H9 (cell line): ENCODE data around the gene ZNF644. TPM values are rescaled to one million over a fixed set of nuclear protein-coding genes. Genes with fewer than 3 reads are reported as not detected.

Experiments used
- DNase-seq: peaks from one replicate; pipeline ENCODE4 v3.0.0-alpha.2; 2017
- H2AFZ ChIP-seq: one replicate; pipeline ENCODE4 v1.6.1; 2013; ENCODE audit warnings: mild to moderate bottlenecking, low read length, control low read depth, moderate library complexity
- H2AK5ac ChIP-seq: 2 replicates; pipeline ENCODE4 v1.6.1; 2013; ENCODE audit warnings: low read length, control low read depth, mixed read lengths; ENCODE audit not compliant: insufficient read length
- H2BK120ac ChIP-seq: one replicate; pipeline ENCODE4 v1.6.1; 2013; ENCODE audit warnings: low read depth, mild to moderate bottlenecking, low read length, control low read depth, inconsistent platforms; ENCODE audit not compliant: poor library complexity, severe bottlenecking
- H2BK12ac ChIP-seq: 2 replicates; pipeline ENCODE4 v1.6.1; 2013; ENCODE audit warnings: low read length, control low read depth, mixed read lengths, low read depth; ENCODE audit not compliant: insufficient read length
- H2BK15ac ChIP-seq: 2 replicates; pipeline ENCODE4 v1.6.1; 2013; ENCODE audit warnings: low read depth, low read length, control low read depth
- H2BK20ac ChIP-seq: one replicate; pipeline ENCODE4 v1.6.1; 2013; ENCODE audit warnings: low read depth, mild to moderate bottlenecking, low read length, control low read depth, inconsistent platforms; ENCODE audit not compliant: poor library complexity, severe bottlenecking
- H2BK5ac ChIP-seq: 2 replicates; pipeline ENCODE4 v1.6.1; 2013; ENCODE audit warnings: low read length, control low read depth, mixed read lengths; ENCODE audit not compliant: insufficient read length
- H3K14ac ChIP-seq: 2 replicates; pipeline ENCODE4 v1.6.1; 2013; ENCODE audit warnings: low read length, control low read depth; ENCODE audit not compliant: insufficient read depth
- H3K18ac ChIP-seq: 2 replicates; pipeline ENCODE4 v1.6.1; 2013; ENCODE audit warnings: low read depth, mild to moderate bottlenecking, mixed read lengths, low read length, control low read depth; ENCODE audit not compliant: insufficient read length
- H3K23ac ChIP-seq: 2 replicates; pipeline ENCODE4 v1.6.1; 2013; ENCODE audit warnings: low read length, control low read depth, mixed read lengths, low read depth; ENCODE audit not compliant: insufficient read length
- H3K23me2 ChIP-seq: 2 replicates; pipeline ENCODE4 v1.6.1; 2013; ENCODE audit warnings: low read depth, mild to moderate bottlenecking, mixed read lengths, low read length, control low read depth; ENCODE audit not compliant: insufficient read length, poor library complexity, severe bottlenecking
- H3K27ac ChIP-seq: 2 replicates; pipeline ENCODE4 v1.5.1; 2013; ENCODE audit warnings: low read length, control low read depth, mixed read lengths, low read depth; ENCODE audit not compliant: insufficient read length
- H3K27me3 ChIP-seq: 2 replicates; pipeline ENCODE4 v1.6.1; 2013; ENCODE audit warnings: low read length, control low read depth, inconsistent platforms; ENCODE audit not compliant: insufficient read depth
- H3K4ac ChIP-seq: 2 replicates; pipeline ENCODE4 v1.6.1; 2013; ENCODE audit warnings: low read depth, mild to moderate bottlenecking, control low read depth, inconsistent platforms, low read length, moderate library complexity
- H3K4me1 ChIP-seq: 2 replicates; pipeline ENCODE4 v1.6.1; 2013; ENCODE audit warnings: low read length, control low read depth, inconsistent platforms; ENCODE audit not compliant: insufficient read depth
- H3K4me2 ChIP-seq: 2 replicates; pipeline ENCODE4 v1.6.1; 2013; ENCODE audit warnings: low read length, control low read depth, mixed read lengths; ENCODE audit not compliant: insufficient read length, insufficient read depth
- H3K56ac ChIP-seq: 2 replicates; pipeline ENCODE4 v1.6.1; 2013; ENCODE audit warnings: low read depth, mild to moderate bottlenecking, mixed read lengths, low read length, control low read depth; ENCODE audit not compliant: insufficient read length
- H3K79me1 ChIP-seq: 2 replicates; pipeline ENCODE4 v1.6.1; 2013; ENCODE audit warnings: low read depth, mild to moderate bottlenecking, moderate library complexity, low read length, control low read depth, inconsistent platforms; ENCODE audit not compliant: insufficient read depth, poor library complexity, severe bottlenecking
- H3K79me2 ChIP-seq: 2 replicates; pipeline ENCODE4 v1.6.1; 2013; ENCODE audit warnings: low read length, control low read depth, inconsistent platforms; ENCODE audit not compliant: insufficient read depth
- H3K9ac ChIP-seq: 2 replicates; pipeline ENCODE4 v1.6.1; 2013; ENCODE audit warnings: low read length, control low read depth, mixed read lengths; ENCODE audit not compliant: insufficient read length; ENCODE audit errors: extremely low read depth
- H3K9me3 ChIP-seq: one replicate; pipeline ENCODE4 v1.6.1; 2013; ENCODE audit warnings: low read depth, low read length, inconsistent platforms; ENCODE audit not compliant: control insufficient read depth
- H3T11ph ChIP-seq: one replicate; pipeline ENCODE4 v1.6.1; 2013; ENCODE audit warnings: mild to moderate bottlenecking, low read length, control low read depth, inconsistent platforms
- H4K20me1 ChIP-seq: one replicate; pipeline ENCODE4 v1.6.1; 2013; ENCODE audit not compliant: control insufficient read depth, insufficient read length, insufficient read depth
- H4K5ac ChIP-seq: 2 replicates; pipeline ENCODE4 v1.6.1; 2013; ENCODE audit warnings: low read depth, mild to moderate bottlenecking, mixed read lengths, low read length, control low read depth; ENCODE audit not compliant: insufficient read length
- H4K8ac ChIP-seq: replicated peaks from 2 replicates; pipeline ENCODE4 v1.6.1; 2013; ENCODE audit warnings: low read length, control low read depth, mixed read lengths, low read depth; ENCODE audit not compliant: insufficient read length
- H4K91ac ChIP-seq: 2 replicates; pipeline ENCODE4 v1.6.1; 2013; ENCODE audit warnings: low read depth, mild to moderate bottlenecking, moderate library complexity, mixed read lengths, low read length, control low read depth; ENCODE audit not compliant: insufficient read length
- H3K27ac Mint-ChIP-seq, 3 experiments: 2 replicates in 2 of 3; 3 replicates in 1 of 3; pipeline ENCODE4 v1.8.0; 2020 to 2021; ENCODE audit warnings: mixed read lengths in 3 of 3, mild to moderate bottlenecking in 1 of 3, moderate library complexity in 1 of 3
- H3K27me3 Mint-ChIP-seq: 2 replicates; pipeline ENCODE4 v1.8.0; 2021; ENCODE audit warnings: low read depth, mild to moderate bottlenecking, moderate library complexity, mixed read lengths
- H3K36me3 Mint-ChIP-seq, 3 experiments: 2 replicates in 2 of 3; 3 replicates in 1 of 3; pipeline ENCODE4 v1.8.0; 2020 to 2021; ENCODE audit warnings: low read depth in 3 of 3, mixed read lengths in 3 of 3; ENCODE audit not compliant: insufficient read depth in 1 of 3
- H3K4me1 Mint-ChIP-seq, 2 experiments: 2 replicates each; pipeline ENCODE4 v1.8.0; 2020; ENCODE audit warnings: mixed read lengths in 2 of 2
- H3K4me3 Mint-ChIP-seq, 2 experiments: 2 replicates in 1 of 2; 3 replicates in 1 of 2; pipeline ENCODE4 v1.8.0; 2020 to 2021; ENCODE audit warnings: mild to moderate bottlenecking in 2 of 2, mixed read lengths in 2 of 2, moderate library complexity in 1 of 2
- H3K9me3 Mint-ChIP-seq, 2 experiments: 2 replicates in 1 of 2; 3 replicates in 1 of 2; pipeline ENCODE4 v1.8.0; 2020; ENCODE audit warnings: mild to moderate bottlenecking in 2 of 2, mixed read lengths in 2 of 2, moderate library complexity in 1 of 2
- CTCF ChIP-seq: fragments of 200-600 bp; sonication (generic); conservative IDR thresholded peaks from 3 replicates; pipeline ENCODE4 v1.8.0; 2021; ENCODE audit warnings: antibody characterized with exemption, mild to moderate bottlenecking
- WGBS: extraction: QIAGEN DNeasy Blood & Tissue Kit; methylation state at CpG from one replicate; pipeline ENCODE4 v1.1.7; 2013; ENCODE audit warnings: missing lambda C conversion rate, low lambda C conversion rate, mixed read lengths; ENCODE audit not compliant: insufficient read length; ENCODE audit errors: extremely low coverage; 5-methylcytosine and 5-hydroxymethylcytosine counted together
- total RNA-seq: library from RNA; stranded (reverse); gene quantifications from 2 replicates; pipeline ENCODE4 v1.2.1, GENCODE V29; 2021

The ZNF644 gene
- total RNA-seq, 1 experiment from 2014 or later: 78.9 TPM

- Mint-ChIP-seq H3K9me3 (no peaks in the 10 kb centered on the region), H3K27ac (no peak overlapping the region), H3K36me3 (peaks cover 16 to 26% (median 22%) of the 10 kb centered on the region in 3 experiments; a peak in 6 of 7 replicates), H3K27me3 (no peaks in the 10 kb centered on the region), H3K4me1 (no peaks in the 10 kb centered on the region), H3K4me3 (no peak overlapping the region)
- no peak overlapping the region for H2BK15ac ChIP-seq
- no peak overlapping the region for H3T11ph ChIP-seq
- no peak overlapping the region for H3K9ac ChIP-seq
- H4K8ac ChIP-seq: no peak overlapping the region
- no peak overlapping the region for H2AFZ ChIP-seq
- H4K91ac ChIP-seq: no peak overlapping the region
- no peak overlapping the region for H2BK120ac ChIP-seq
- H3K4me1 ChIP-seq: peaks cover 4% of the 10 kb centered on the region
- no peak for DNase-seq
- no peak overlapping the region for H2BK20ac ChIP-seq
- TF ChIP-seq CTCF: no peak
- H3K14ac ChIP-seq: no peak overlapping the region
- no peaks in the 10 kb centered on the region for H3K23me2 ChIP-seq
- no peak overlapping the region for H2BK12ac ChIP-seq
- no peaks in the 10 kb centered on the region for H4K20me1 ChIP-seq
- H3K4me2 ChIP-seq: no peak overlapping the region
- peaks cover 3% of the 10 kb centered on the region for H3K79me1 ChIP-seq
- peaks cover 10% of the 10 kb centered on the region for H3K79me2 ChIP-seq
- no peaks in the 10 kb centered on the region for H3K9me3 ChIP-seq
- no peak overlapping the region for H3K56ac ChIP-seq
- H3K27ac ChIP-seq: no peak overlapping the region
- no CpG with 5 or more reads among the region's 4 CpGs for WGBS
- no peak overlapping the region for H3K4ac ChIP-seq
- H2BK5ac ChIP-seq: no peak overlapping the region
- no peaks in the 10 kb centered on the region for H3K27me3 ChIP-seq
- no peak overlapping the region for H3K23ac ChIP-seq
- H3K18ac ChIP-seq: no peak overlapping the region
- H2AK5ac ChIP-seq: no peak overlapping the region
- no peak overlapping the region for H4K5ac ChIP-seq
These were observed 77.9 kb downstream of the ZNF644 start for GRCh38 chr1:90943966-90944365.
